BJ (cell line): ENCODE results near the gene TRIM59. TPM values are rescaled to one million over a fixed set of nuclear protein-coding genes. Genes with fewer than 3 reads are reported as not detected.
A peak's percentile ranks its signal among the peaks of the same experiment; 100 is the strongest.

Experiments used
- CTCF ChIA-PET: fragments of 350-600 bp; formaldehyde crosslinking; extraction: SDS; loops from one replicate; lab custom pipeline; 2021; ENCODE audit warnings: antibody characterized with exemption, inconsistent platforms; lab: Yijun Ruan, JAX
- POLR2A ChIA-PET: fragments of 300-600 bp; sonication (Branson Sonifier 250); formaldehyde crosslinking; extraction: SDS; loops from one replicate; lab custom pipeline; 2021; ENCODE audit warnings: antibody characterized with exemption; lab: Charles Lee
- DNase-seq: peaks from one replicate; pipeline ENCODE4 v3.0.0-alpha.2; 2011; ENCODE audit warnings: low read depth
- H3K27me3 ChIP-seq: 2 replicates; pipeline ENCODE4 v1.6.0; 2011; ENCODE audit warnings: low read length; ENCODE audit not compliant: control insufficient read depth, insufficient read depth
- H3K36me3 ChIP-seq: 2 replicates; pipeline ENCODE4 v1.5.1; 2011; ENCODE audit warnings: low read length; ENCODE audit not compliant: control insufficient read depth, insufficient read depth
- H3K4me3 ChIP-seq: 2 replicates; pipeline ENCODE4 v1.5.1; 2011; ENCODE audit warnings: low read depth, mild to moderate bottlenecking, control low read depth, low read length
- polyA plus RNA-seq: library from polyadenylated mRNA; depleted of rRNA; stranded (reverse); fragments of >200 nt; gene quantifications from 2 replicates; pipeline ENCODE4 v1.2.3, GENCODE V29; 2011
- TF ChIP-seq, protein P1 (sequence below): IDR thresholded peaks from 2 replicates; pipeline ENCODE4 v1.5.1; 2011; ENCODE audit warnings: low read depth, mild to moderate bottlenecking, control low read depth, inconsistent platforms, low read length, moderate library complexity; ENCODE audit not compliant: insufficient read depth

Gene TRIM59
- polyA plus RNA-seq, 1 experiment = 10.3 TPM

DNA sequence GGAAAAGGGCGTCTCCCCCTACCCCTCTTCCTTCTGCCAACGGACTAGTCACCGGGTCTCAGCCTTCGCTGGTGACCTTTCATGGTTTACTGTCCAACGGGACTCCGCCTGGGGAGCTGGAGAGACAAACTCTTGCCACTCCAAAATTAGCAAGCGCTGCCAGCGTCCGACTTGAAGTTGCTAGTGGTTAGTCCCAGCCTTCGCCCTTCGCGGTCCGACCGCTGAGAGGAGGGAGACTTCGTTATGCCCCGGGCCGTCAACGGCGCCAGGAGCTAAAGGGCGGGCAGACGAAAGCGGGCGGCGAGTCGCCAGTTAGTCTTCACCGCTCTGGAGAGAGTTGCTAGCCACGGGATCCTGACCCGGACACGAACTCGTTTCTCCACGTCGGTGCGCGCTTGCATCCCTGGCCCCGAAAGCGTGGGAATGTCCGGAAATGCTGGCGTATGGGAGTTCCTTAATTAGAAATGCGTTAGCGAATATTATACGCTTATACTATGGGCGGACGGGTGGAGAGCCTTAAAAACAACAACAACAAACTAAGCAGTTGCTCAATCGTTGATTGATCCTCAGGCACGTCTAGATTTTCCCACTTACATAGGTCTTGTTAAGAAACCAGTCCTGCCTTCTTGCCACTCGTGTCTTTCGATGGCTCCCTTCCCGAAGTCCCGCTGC, 49.4 kb downstream of the TRIM59 start:
- Histone ChIP-seq H3K27me3 (no peaks in the 10 kb centered on the region), H3K36me3 (no peaks in the 10 kb centered on the region), H3K4me3 (peak overlapping the region; percentile 57)
- TF ChIP-seq, protein P1, sequence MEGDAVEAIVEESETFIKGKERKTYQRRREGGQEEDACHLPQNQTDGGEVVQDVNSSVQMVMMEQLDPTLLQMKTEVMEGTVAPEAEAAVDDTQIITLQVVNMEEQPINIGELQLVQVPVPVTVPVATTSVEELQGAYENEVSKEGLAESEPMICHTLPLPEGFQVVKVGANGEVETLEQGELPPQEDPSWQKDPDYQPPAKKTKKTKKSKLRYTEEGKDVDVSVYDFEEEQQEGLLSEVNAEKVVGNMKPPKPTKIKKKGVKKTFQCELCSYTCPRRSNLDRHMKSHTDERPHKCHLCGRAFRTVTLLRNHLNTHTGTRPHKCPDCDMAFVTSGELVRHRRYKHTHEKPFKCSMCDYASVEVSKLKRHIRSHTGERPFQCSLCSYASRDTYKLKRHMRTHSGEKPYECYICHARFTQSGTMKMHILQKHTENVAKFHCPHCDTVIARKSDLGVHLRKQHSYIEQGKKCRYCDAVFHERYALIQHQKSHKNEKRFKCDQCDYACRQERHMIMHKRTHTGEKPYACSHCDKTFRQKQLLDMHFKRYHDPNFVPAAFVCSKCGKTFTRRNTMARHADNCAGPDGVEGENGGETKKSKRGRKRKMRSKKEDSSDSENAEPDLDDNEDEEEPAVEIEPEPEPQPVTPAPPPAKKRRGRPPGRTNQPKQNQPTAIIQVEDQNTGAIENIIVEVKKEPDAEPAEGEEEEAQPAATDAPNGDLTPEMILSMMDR = no peak
- CTCF ChIA-PET = interaction anchor here (1.0 to 1.4 kb wide), 3 partner anchors 10 to 49 kb away, joined by 3 to 6 read pairs (median 3); partner anchors contain the start of gene TRIM59
- POLR2A ChIA-PET = no interaction called here
- no peak for DNase-seq

DNA sequence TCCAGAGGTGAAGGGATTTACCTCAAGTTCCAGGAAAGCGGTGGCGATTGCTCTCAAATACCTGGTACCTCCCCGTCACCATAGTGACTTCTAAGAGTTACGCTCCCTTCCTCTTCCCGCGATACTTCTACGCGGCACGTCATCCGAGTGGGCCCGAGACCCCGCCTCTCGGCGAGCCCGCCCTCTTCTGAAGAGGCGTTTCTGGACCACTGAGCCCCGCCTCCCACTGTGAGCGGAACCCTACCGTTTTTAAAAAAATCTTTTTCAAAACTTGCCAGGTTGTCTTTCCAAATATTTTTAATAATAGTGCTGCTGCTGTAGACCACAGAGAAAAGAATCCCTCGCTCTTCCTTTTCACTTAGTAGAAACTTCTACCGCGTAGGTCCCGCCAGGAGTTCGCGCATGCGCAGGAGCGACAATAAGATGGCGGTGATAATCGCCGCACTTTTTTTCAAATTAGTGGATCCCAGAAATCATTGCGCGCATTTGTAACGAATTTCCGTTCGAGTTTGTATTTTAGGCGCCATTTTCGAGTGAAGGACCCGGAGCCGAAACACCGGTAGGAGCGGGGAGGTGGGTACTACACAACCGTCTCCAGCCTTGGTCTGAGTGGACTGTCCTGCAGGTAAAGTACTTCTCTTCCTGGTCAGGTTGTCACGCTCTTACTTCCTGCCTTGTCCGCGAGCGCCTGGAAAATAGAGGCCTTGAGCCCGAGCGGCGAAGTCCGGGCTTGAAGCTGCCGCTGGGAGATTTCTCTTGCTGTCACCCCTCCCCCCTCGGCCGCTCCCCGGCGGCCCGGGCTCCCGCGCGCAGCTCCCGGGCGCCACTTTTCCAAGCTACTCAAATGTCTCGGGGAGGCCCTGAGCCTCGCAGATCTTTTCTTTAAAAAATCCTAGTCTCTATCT, 50.2 kb downstream of the TRIM59 start, which contains the start of the genes IFT80 and SMC4:
Gene IFT80, minus strand, starts transcription at position 101 of the 905 bp plus-strand sequence. CDS start 14,625 bp downstream, outside the sequence.
Gene SMC4, plus strand, starts transcription at position 526 of the 905 bp plus-strand sequence. CDS start 1,177 bp downstream, outside the sequence.
- Histone ChIP-seq H3K36me3 (no peaks in the 10 kb centered on the region), H3K4me3 (peak within 1 kb of the TSS; percentile 57), H3K27me3 (no peaks in the 10 kb centered on the region)
- POLR2A ChIA-PET = no interaction called here
- TF ChIP-seq, protein P1 = no peak
- CTCF ChIA-PET = interaction anchor here (1.0 to 1.4 kb wide), 3 partner anchors 11 to 50 kb away, joined by 3 to 6 read pairs (median 3); partner anchors contain the start of gene TRIM59
- peak; percentile 82 for DNase-seq

DNA sequence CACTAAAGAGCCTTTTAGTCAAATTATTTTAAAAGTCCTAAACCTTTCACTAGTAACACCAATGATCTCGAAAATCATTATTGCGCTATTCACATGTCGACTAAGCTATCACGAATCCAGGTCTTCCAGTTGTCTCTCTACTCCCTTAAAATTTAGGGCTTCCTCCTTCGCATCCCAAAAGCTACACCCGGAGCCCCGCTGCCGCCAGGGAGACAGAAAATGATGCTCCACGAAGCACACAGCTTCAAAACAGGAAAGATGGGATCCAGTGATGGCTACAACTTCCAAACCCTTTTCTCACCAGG, 50.8 kb downstream of the TRIM59 start:
- Histone ChIP-seq H3K36me3 (no peaks in the 10 kb centered on the region), H3K4me3 (peak overlapping the region; percentile 57), H3K27me3 (no peaks in the 10 kb centered on the region)
- POLR2A ChIA-PET = no interaction called here
- no peak for DNase-seq
- TF ChIP-seq, protein P1 = peak; percentile 27; the same call in 1 of the 2 replicates
- CTCF ChIA-PET = no interaction called here

DNA sequence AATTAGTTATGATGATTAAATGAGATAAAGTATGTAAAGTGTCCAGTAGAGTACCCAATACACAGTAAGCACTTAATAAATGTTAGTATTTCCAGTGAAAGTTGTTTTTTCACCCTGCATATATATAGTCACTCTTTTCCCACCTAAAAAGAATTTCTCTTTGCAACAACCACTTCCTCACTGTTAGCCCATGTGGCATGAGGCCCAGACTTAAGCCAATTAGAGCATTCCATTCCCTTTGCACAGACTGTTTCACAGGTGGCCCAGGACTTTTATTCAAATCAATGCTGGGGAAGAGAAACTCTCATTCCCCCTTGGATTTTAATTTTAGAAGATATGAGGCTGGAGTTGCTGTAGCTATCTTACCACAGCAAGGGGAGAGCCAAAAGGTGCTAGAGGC, 54.3 kb downstream of the TRIM59 start:
- ChIA-PET POLR2A (no interaction called here), CTCF (no interaction called here)

DNA sequence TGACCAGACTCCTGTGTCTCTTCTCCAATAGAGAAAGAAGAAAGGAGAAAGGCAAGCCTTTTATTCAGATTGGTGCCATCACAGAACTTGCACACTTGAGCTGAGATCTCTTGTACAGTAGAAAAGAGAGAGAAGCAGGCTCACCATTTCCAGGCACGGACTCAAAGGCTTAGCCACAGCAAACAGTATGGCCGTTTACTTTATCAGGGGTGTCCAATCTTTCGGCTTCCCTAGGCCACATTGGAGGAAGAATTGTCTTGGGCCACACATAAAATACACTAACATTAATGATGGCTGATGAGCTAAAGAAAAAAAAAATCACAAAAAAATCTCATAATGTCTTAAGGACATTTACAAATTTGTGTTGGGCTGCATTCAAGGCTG, 55.6 kb downstream of the TRIM59 start:
- DNase-seq = no peak
- Histone ChIP-seq H3K27me3 (no peaks in the 10 kb centered on the region), H3K36me3 (no peaks in the 10 kb centered on the region), H3K4me3 (no peak overlapping the region)
- ChIA-PET CTCF (no interaction called here), POLR2A (no interaction called here)
- TF ChIP-seq, protein P1 = no peak

More for the DNA sequence above, 54.3 kb downstream of the TRIM59 start:
- Histone ChIP-seq H3K27me3 (no peaks in the 10 kb centered on the region), H3K4me3 (no peak overlapping the region), H3K36me3 (no peaks in the 10 kb centered on the region)
- TF ChIP-seq, protein P1 = no peak
- no peak for DNase-seq
